Stimulated activated CD8-positive, alpha-beta memory T cell treated with anti-CD3 and anti-CD28 coated beads, Interleukin-15, amount 100 ng/mL, for 24 hours (primary cell): ENCODE results near the gene SDK1.

ENCODE experiments used
- DNase-seq: peaks from one replicate; pipeline ENCODE4 v3.0.0-alpha.2; 2020; ENCODE audit warnings: low read depth

The SDK1 gene

GRCh38 chr7:4178916-4179687 is 878.0 kb downstream of the SDK1 start:
- DNase-seq, result no peak

DNA sequence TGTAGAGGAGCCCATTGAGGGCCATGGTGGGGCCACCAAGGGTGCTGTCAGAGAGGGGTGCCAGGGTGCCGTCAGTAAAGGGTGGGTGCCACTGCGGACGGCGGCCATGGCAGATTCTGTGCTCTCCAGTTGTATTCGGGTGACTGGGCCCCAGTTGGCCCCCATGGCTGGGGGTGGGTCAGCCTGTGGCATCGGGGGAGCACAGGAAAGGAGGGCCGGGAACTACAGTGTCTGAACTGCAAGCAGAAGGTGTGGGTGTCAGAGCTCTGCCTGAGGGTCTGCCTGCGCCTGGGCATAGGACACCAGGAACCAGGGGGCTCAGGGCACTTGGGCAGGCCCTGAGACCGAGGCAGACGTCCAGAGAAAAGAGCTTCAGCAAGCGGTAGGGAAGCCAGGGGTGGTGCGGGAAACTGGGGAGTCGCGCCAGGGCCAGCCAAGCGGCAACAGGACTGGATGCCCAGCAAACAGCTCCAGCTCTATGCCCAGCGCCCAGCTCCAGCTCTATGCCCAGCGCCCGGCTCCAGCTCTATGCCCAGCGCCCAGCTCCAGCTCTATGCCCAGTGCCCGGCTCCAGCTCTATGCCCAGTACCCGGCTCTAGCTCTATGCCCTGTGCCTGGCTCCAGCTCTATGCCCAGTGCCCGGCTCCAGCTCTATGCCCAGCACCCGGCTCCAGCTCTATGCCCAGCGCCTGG is 878.8 kb downstream of the SDK1 start:
- no peak for DNase-seq

- no peak for DNase-seq
Measured at GRCh38 chr7:4181446-4181845, 880.4 kb downstream of the SDK1 start.

DNA sequence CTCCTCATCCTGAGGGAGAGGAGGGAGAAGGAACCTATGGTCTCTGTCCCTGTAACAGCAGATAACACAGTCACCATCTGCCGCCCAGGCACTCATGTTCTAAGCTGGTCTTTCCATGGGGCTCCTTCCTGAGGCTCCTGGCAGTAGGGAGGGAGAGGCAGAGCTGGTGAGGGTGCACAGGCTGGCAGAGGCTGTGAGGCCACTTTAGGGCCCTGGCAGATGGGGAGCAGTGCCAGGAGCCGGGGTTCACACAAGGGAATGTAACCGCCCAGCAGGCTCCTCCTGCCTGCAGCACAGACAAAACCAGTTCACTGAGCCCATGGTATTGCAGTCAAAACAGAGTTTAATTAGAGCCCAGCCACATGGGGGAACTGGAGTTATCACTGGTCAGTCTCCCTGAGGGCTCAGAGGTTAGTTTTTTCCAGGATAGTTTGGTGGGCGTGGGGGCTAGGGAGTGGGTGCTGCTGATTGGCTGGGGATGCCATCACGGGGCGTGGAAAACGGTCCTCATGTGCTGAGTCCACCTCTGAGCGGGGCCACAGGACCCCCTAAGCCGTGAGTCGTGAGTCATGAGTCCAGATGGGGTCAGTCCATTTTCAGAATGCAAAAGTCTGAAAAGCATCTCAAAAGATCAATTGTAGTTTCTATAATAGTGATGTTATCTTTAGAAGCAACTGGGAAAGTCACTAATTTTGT is 881.7 kb downstream of the SDK1 start:
- no peak for DNase-seq

DNA sequence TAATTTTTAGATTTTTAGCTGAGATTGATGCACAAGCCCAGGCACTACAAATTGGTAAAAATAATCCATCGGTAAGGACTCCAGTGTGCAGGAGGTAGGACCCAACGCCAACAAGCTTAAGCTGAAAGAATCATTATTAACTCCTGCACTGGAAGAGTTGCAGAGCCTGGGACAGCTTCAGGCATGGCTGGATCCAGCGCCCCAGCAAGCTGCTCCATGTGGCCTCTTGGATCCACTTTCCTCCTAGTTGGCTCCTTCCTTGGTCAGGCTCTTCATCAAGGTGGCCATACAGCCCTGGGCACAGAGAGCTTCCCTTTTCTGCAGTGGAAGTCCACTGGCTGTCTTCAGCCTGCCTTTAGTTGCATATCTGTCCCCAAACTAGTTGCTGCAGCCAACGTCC is 883.6 kb downstream of the SDK1 start:
- DNase-seq, result no peak

DNA sequence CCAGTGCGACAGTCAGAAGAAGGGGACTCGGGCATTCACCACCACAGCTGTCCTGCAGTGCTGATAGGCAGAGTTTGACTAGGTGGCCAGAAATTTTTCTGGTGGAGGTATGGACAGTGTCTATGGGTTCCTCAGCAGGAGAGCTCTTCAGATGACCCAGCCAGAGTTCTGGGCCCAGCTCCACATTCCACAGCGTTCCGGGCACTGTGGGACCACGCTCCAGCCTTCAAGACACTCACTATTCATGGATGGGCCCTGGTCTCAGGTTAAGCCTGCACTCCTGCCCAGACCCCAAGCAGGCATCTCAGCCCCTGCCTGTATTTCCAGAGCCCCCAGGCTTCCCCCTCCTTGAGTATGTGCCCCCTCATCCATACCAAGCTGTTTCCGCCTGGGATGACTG is 884.1 kb downstream of the SDK1 start:
- DNase-seq, result no peak

DNA sequence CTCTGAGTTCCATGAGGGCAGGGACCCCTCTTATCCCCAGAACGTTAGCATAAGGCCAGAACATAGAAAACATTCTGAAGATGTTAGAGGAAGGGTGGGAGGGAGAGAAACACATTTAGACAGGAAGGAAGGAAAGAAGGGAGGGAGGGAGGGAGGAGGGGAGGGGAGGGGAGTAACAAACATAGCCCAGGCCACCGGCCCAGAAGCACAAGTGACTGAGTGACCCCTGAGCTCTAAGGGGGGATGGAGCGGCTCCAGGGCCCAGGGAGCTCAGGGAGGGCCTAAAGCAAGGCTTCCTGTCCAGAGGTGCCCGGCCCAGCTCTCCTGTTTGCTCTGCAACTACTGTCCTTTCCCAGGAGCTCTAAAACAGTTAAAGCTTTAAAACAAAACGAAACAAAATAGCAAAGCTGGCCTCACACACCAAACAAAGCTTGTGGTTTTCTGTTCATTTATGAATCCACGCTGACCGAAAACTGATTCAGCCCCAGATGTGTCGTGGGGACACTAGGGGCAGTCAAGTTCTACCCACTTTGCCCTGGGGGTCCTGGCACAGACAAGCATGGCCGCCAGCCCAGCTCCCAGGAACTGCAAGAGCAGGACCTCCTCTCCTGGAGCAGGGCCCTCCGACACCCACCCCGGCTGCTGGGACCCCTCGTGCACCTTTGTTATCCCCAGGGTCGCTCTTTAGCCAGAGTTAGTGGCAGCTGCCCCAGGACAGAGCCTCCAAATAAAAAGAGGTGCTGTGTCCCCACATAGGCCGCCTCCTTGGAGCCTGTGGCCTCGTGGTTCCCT is 884.9 kb downstream of the SDK1 start:
- DNase-seq, result no peak

DNA sequence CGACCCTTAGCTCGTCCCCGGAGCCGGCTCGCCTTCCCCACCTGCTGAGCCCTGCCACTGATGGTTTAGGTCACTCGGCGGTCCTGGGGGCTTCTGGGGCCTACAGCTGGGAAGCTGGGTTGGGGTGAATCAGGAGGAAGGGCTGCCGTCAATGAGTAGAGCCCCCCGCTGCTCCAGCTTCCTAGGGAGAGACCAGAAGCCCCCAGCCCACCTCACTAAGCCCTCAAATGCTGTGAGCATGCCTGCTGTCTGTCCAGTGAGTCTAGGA is 885.4 kb downstream of the SDK1 start:
- no peak for DNase-seq

DNA sequence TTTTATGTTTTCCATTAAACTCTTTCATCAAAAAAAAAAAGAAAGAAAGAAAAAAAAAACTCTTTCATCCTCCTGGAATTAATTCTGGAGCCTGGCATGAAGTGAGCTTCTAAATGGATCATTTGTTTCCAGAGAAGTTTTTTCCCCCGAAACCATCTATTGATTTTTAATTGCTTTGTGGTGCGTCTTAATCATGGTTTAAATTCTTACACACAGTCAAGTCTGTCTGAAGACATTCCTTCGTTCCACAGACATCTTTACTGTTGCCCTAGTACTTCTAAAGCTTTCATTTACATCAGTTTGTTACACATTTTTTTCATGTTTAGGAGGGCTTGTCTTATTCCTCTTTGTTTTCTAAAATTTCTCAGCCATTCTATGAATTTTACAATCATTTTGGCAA is 887.6 kb downstream of the SDK1 start:
- no peak for DNase-seq

GRCh38 chr7:4189131-4189570 is 888.1 kb downstream of the SDK1 start:
- no peak for DNase-seq

GRCh38 chr7:4190010-4190981 is 889.2 kb downstream of the SDK1 start:
- no peak for DNase-seq

DNA sequence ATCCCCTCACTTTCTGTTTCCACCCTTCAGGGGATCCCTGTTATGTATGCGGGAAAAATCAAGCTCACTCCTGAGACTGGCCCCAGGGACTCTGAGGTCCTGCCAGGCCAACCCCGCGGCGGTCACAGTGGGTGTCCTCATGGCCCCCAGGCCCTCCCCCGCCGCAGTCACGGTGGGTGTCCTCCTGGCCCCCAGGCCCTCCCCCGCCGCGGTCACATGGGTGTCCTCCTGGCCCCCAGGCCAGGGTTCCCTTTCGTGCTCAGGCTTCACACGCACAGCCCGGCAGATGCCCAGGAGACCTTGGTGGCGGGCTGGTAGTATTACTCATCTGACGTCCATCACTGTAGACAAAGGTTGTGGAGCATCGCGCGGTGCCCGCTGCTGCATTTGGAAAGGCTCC is 890.0 kb downstream of the SDK1 start:
- DNase-seq, result no peak

DNA sequence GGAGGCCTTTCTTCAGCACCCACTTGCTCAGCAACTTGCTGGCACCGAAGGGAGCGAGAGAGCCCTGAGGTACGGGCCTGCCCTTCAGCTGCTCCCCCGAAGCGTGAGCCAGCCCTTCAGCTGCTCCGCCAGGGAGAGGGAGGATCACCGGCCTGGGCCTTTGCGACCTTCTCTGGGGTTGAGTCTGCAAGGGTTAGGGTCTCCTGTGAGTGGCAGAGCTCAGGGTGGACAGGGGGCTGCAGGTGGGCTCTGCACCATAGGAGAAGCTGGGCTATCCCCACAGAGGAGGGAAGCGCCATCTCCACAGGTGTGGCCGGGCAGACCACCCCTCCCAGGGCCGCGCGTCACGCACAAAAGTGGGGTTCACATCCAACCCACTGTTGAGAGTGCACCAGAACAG is 890.5 kb downstream of the SDK1 start:
- DNase-seq, result no peak

DNA sequence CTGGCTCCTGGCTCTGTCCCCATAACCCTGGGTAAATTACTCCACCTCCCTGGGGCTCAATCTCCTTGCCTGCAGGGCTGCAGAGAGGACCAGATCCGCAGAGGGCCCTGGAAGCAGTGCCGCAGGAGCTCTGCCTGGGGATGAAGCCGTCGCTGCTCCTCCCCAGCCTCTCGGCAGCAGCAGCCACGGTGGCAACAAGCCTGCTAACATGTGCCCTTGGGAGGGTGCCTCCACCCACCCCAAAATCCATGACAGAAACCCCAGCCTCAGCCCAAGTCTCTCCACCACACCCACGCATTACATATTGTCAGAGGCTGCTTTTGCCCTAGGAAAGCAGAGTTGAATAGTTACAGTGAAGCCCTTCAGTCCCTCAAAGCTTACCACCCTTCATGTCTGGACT is 894.6 kb downstream of the SDK1 start:
- no peak for DNase-seq

GRCh38 chr7:4196121-4196819 is 895.2 kb downstream of the SDK1 start:
- DNase-seq, result no peak

DNA sequence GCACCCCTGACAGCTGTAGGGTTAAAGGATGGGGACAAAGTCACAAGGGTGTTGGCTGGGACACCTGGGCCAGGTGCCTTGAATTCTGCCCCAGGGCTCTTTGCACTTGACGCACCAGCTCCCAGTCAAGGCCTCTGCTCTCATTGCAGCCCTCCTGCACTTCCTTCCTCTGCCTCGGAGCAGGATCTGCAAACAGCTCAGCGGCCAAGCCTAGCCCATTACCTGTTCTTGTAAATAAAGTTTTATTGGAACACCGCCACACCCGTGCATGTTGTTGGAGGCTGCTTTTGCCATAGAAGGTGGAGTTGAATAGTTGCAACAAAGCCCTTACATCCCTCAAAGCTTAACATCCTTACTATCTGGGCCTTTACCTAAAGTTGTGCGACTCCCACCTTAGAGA is 897.2 kb downstream of the SDK1 start:
- DNase-seq, result no peak

DNA sequence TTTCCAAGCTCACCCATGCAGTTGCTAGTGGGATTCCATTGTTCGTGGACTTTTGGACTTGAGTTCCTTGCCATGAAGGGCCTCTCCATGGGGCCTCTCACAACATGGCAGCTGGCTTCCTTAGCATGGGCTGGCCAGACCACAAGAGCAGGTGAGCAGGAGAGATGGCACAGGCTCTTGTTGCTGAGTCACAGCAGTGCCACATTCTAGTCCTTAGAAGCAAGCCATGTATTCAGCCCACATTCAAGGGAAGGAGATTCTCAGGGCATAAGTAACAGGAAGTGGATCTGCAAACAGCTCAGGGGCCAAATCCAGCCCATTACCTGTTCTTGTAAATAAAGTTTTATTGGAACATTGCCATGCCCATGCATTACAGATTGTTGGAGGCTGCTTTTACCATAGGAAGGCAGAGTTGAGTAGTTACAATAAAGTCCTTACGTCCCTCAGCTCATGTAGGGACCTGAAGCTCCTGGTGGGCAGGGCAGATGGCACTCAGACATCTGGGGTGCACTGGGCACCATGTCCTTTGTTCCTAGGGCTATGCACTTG is 899.6 kb downstream of the SDK1 start:
- DNase-seq, result no peak

DNA sequence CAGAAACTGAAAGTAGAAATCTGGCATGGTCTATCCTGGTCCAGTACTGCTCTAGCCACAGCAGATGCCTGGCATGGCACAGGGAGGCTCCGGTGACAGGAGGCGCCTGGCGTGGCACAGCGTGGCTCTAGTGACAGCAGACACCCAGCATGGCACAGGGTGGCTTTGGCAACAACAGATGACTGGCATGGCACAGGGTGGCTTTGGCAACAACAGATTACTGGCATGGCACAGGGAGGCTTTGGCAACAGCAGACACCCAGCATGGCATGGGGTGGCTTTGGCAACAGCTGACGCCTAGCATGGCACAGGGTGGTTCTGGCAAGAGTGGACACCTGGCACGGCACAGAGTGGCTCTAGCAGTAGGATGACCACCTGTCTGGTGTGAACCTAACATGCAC is 900.5 kb downstream of the SDK1 start:
- DNase-seq, result no peak

GRCh38 chr7:4202154-4202736 is 901.2 kb downstream of the SDK1 start:
- DNase-seq, result no peak

DNA sequence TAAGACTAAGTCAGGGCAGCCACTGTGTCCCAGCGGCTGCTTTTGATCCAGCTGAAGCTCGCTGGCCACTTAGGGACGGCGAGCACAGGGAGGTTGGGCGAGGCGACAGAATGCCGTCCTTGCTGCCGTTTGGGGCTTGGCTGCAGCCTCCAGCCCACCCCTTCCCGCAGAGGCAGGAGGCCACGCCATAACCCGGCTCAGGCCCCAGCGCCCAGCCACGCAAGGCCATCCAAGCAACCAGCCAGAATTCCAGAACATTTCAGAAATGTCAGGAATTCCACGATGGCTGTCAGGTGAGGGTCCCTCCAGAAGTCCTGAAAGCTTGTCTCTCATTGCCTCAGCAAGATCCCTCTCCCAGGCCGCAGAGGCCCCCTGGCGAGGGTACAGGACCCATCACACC is 901.9 kb downstream of the SDK1 start:
- DNase-seq, result no peak
